CD4-positive, alpha-beta T cell (primary cell): Measurements from ENCODE around the gene DQX1. TPM values are rescaled to one million over a fixed set of nuclear protein-coding genes. Genes with fewer than 3 reads are reported as not detected.
A peak's percentile ranks its signal among the peaks of the same experiment; 100 is the strongest.

Source experiments
- ATAC-seq: fragments of 200-7000 bp; cut with Tn5 transposase; one replicate; pipeline ENCODE4 v1.10.0; 2022; ENCODE audit warnings: mild to moderate bottlenecking; ENCODE audit not compliant: poor library complexity
- CTCF ChIA-PET: fragments of 350-600 bp; sonication (Branson Sonifier 250); formaldehyde crosslinking; loops from one replicate; lab custom pipeline; 2021; ENCODE audit warnings: antibody characterized with exemption, inconsistent platforms; lab: Charles Lee
- POLR2A ChIA-PET: fragments of 350-600 bp; sonication (Branson Sonifier 250); formaldehyde crosslinking; loops from one replicate; lab custom pipeline; 2021; ENCODE audit warnings: antibody characterized with exemption, inconsistent platforms; lab: Charles Lee
- DNase-seq, 14 experiments: peaks; one replicate each; pipeline ENCODE4 v3.0.0-alpha.2; 2013 to 2020; ENCODE audit warnings: mixed read lengths in 2 of 14
- H3K27ac ChIP-seq, 2 donors: one replicate each; pipeline versions ENCODE4 v1.5.1 to v1.7.0; 2013; ENCODE audit warnings: low read length in 2 of 2, low read depth in 1 of 2, mild to moderate bottlenecking in 1 of 2
- H3K27me3 ChIP-seq, 2 experiments: 1 replicate in 1 of 2; 2 replicates in 1 of 2; pipeline versions ENCODE4 v1.6.1 to v1.7.0; 2013; ENCODE audit warnings: low read length in 2 of 2, control low read depth in 1 of 2, mild to moderate bottlenecking in 1 of 2, moderate library complexity in 1 of 2; ENCODE audit not compliant: insufficient read depth in 2 of 2, control insufficient read depth in 1 of 2
- H3K36me3 ChIP-seq: one replicate; pipeline ENCODE4 v1.6.1; 2013; ENCODE audit warnings: low read length, control low read depth; ENCODE audit not compliant: insufficient read depth
- H3K4me1 ChIP-seq: one replicate; pipeline ENCODE4 v1.6.1; 2013; ENCODE audit warnings: low read length, control low read depth; ENCODE audit not compliant: insufficient read depth
- H3K4me3 ChIP-seq: one replicate; pipeline ENCODE4 v1.5.1; 2013; ENCODE audit warnings: mild to moderate bottlenecking, low read length, moderate library complexity
- H3K9me3 ChIP-seq, 2 experiments: 1 replicate in 1 of 2; 2 replicates in 1 of 2; pipeline versions ENCODE4 v1.6.1 to v1.7.0; 2013; ENCODE audit warnings: low read length in 2 of 2, mild to moderate bottlenecking in 2 of 2, control low read depth in 1 of 2, moderate library complexity in 1 of 2; ENCODE audit not compliant: control insufficient read depth in 1 of 2, insufficient read depth in 1 of 2
- H3K27ac Mint-ChIP-seq: one replicate; pipeline ENCODE4 v1.8.0; 2020; ENCODE audit warnings: mixed read lengths
- H3K27me3 Mint-ChIP-seq: one replicate; pipeline ENCODE4 v1.8.0; 2021; ENCODE audit warnings: mixed read lengths
- H3K36me3 Mint-ChIP-seq: one replicate; pipeline ENCODE4 v1.8.0; 2021; ENCODE audit warnings: low read depth, mixed read lengths
- H3K4me1 Mint-ChIP-seq: one replicate; pipeline ENCODE4 v1.8.0; 2021; ENCODE audit warnings: low read depth, mixed read lengths
- H3K4me3 Mint-ChIP-seq: one replicate; pipeline ENCODE4 v1.8.0; 2020; ENCODE audit warnings: mild to moderate bottlenecking, mixed read lengths
- H3K9me3 Mint-ChIP-seq: one replicate; pipeline ENCODE4 v1.8.0; 2020; ENCODE audit warnings: mixed read lengths
- CTCF ChIP-seq: fragments of 200-600 bp; IDR thresholded peaks from one replicate; pipeline ENCODE4 v1.8.0; 2022; ENCODE audit warnings: antibody characterized with exemption, mild to moderate bottlenecking
- intact Hi-C, 2 experiments: fragments of 100-400 bp; cut with DNase I in 1 of 2; cut with micrococcal nuclease in 1 of 2; formaldehyde crosslinking; loops; one replicate each; pipeline versions ENCODE4 v1.15.1 to v1.9.0; 2023 to 2025; cut with DNase I, micrococcal nuclease
- total RNA-seq, 174 experiments: library from RNA in 2 of 174; stranded (reverse) in 2 of 174; gene quantifications; one replicate each; pipeline ENCODE4 v1.2.3 and lab custom pipeline; 2021 to 2026

DQX1 gene
- total RNA-seq, 2 experiments from 2014 or later, result 0.22 TPM; not detected in 1

GRCh38 chr2:74502720-74503505 is 23.1 kb downstream of the DQX1 start:
- no peak for TF ChIP-seq CTCF
- Mint-ChIP-seq H3K4me1 (peaks cover 85% of the 10 kb centered on the region), H3K27me3 (peaks cover 91% of the 10 kb centered on the region), H3K4me3 (peak overlapping the region; percentile 60), H3K9me3 (no peaks in the 10 kb centered on the region), H3K27ac (no peak overlapping the region), H3K36me3 (peaks cover 35% of the 10 kb centered on the region)
- Histone ChIP-seq H3K9me3 (peaks cover 0 to 31% of the 10 kb centered on the region in 2 experiments), H3K27me3 (peaks cover 63 to 69% of the 10 kb centered on the region in 2 experiments), H3K4me3 (peak overlapping the region; percentile 53), H3K27ac (no peak overlapping the region), H3K36me3 (peaks cover 18% of the 10 kb centered on the region), H3K4me1 (peaks cover 68% of the 10 kb centered on the region)
- intact Hi-C loops, result no loop called here
- peak in 8 of 14 experiments; percentile 20 to 75 (median 50) for DNase-seq
- ATAC-seq, result no peak
- ChIA-PET POLR2A (interaction anchor here (0.6 to 1.6 kb wide), 6 partner anchors 10 to 305 kb away, joined by 3 to 6 read pairs (median 3); partner anchors contain the start of genes AUP1, C2orf81, CCDC142 and HTRA2), CTCF (interaction anchor here (1.1 to 2.1 kb wide), 3 partner anchors 20 to 324 kb away, joined by 3 to 7 read pairs (median 3); partner anchors contain the start of genes CCDC142, MOB1A and TTC31)

GRCh38 chr2:74502147-74502719 is 23.8 kb downstream of the DQX1 start:
- Mint-ChIP-seq H3K9me3 (no peaks in the 10 kb centered on the region), H3K27me3 (peaks cover 90% of the 10 kb centered on the region), H3K4me1 (peaks cover 86% of the 10 kb centered on the region), H3K27ac (no peak overlapping the region), H3K4me3 (peak overlapping the region; percentile 60), H3K36me3 (peaks cover 28% of the 10 kb centered on the region)
- CTCF ChIA-PET, result interaction anchor here (2.3 kb wide), 1 partner anchor 19 kb away, joined by 9 read pairs; the partner anchor contains the start of genes CCDC142 and TTC31
- POLR2A ChIA-PET, result no interaction called here
- Histone ChIP-seq H3K36me3 (peaks cover 18% of the 10 kb centered on the region), H3K27me3 (peaks cover 63 to 72% of the 10 kb centered on the region in 2 experiments), H3K4me1 (peaks cover 70% of the 10 kb centered on the region), H3K4me3 (peak overlapping the region; percentile 53), H3K9me3 (peaks cover 0 to 37% of the 10 kb centered on the region in 2 experiments), H3K27ac (no peak overlapping the region)
- no peak for ATAC-seq
- intact Hi-C loops, result no loop called here
- no peak for DNase-seq
- no peak for TF ChIP-seq CTCF

GRCh38 chr2:74501335-74502071 is 24.5 kb downstream of the DQX1 start:
- CTCF ChIA-PET, result interaction anchor here (2.3 kb wide), 1 partner anchor 18 kb away, joined by 9 read pairs; the partner anchor contains the start of genes CCDC142 and TTC31
- Mint-ChIP-seq H3K4me3 (peak overlapping the region; percentile 48), H3K27ac (no peak overlapping the region)

More at GRCh38 chr2:74501335-74502071, 24.5 kb downstream of the DQX1 start:
- ATAC-seq (no peak), DNase-seq (no peak)
- H3K4me1 Mint-ChIP-seq, result peaks cover 78% of the 10 kb centered on the region
- peaks cover 18% of the 10 kb centered on the region for H3K36me3 ChIP-seq
- peaks cover 84% of the 10 kb centered on the region for H3K27me3 Mint-ChIP-seq
- peaks cover 0 to 37% of the 10 kb centered on the region in 2 experiments for H3K9me3 ChIP-seq
- no peak overlapping the region for H3K27ac ChIP-seq
- TF ChIP-seq CTCF, result no peak
- peaks cover 63% of the 10 kb centered on the region for H3K4me1 ChIP-seq
- H3K9me3 Mint-ChIP-seq, result no peaks in the 10 kb centered on the region
- intact Hi-C loops, result no loop called here
- no peak overlapping the region for H3K4me3 ChIP-seq
- POLR2A ChIA-PET, result interaction anchor here (0.6 to 4.5 kb wide), 3 partner anchors 19 to 47 kb away, joined by 3 to 21 read pairs (median 10); partner anchors contain the start of genes AUP1, CCDC142, HTRA2 and INO80B
- H3K27me3 ChIP-seq, result peaks cover 63 to 72% of the 10 kb centered on the region in 2 experiments
- peaks cover 21% of the 10 kb centered on the region for H3K36me3 Mint-ChIP-seq
